ENCODE results near the gene NDUFA3. TPM values are rescaled to one million over a fixed set of nuclear protein-coding genes. Genes with fewer than 3 reads are reported as not detected.

Gene NDUFA3
- total RNA-seq, 1 experiment from 2014 or later = 144 TPM

DNA sequence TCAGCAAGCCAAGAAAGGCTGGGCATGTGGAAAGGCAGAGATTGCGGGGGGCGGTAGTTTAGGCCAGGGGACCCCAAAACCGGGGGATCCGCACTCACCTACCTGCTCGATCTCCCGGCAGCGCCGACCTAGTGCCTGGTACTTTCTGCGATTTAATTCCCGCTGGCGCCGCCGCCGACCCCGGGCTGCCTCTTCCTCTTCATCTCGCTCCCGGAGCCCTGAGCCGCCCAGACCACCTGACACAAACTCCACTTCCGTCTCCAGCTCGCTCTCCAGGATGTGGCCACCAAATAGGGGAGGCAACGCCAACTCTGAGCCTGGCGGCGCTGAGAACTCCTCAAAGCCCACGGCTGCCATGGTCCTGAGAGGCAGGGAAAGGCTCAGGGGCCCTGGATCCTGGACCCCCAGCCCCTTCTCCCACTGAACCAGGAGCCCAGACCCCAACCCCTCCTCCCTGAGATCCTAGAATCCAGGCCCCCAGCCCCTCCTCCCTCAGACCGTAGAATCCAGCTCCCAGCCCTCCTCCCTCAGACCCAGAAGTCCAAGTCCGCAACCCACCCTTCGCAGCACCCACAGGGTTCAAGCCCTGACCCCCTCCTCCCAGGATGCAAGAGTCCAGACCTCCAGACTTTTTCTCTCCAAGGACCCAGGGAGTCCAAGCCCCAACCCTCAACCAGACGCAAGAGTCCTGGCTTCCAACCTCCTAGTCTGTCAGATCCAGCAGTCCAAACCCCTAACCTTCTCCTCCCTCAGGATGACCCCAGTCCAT, 11.9 kb downstream of the NDUFA3 start:
- H3K36me3 ChIP-seq (ENCODE audit: insufficient read depth, low read length, poor library complexity, severe bottlenecking) = peaks cover 27% of the 10 kb centered on the region
- ChIA-PET POLR2A (ENCODE audit: low non-redundant PET) (no interaction called here), CTCF (interaction anchor here (0.5 to 1.4 kb wide), 2 partner anchors 84 to 316 kb away, joined by 3 to 8 read pairs; no protein-coding TSS in a partner anchor)
- intact Hi-C loops (cut with micrococcal nuclease; ENCODE audit: unreplicated experiment) = no loop called here
- no peaks in the 10 kb centered on the region for H3K27me3 ChIP-seq (replicated peaks; ENCODE audit: insufficient read depth, low read depth, low read length, poor library complexity)
- peak overlapping the region; percentile 93 for H3K27ac ChIP-seq (ENCODE audit: low read depth, low read length, poor library complexity, severe bottlenecking)
- DNase-seq (ENCODE audit: low spot score) = peak; percentile 61
- peaks cover 7% of the 10 kb centered on the region for H3K4me1 ChIP-seq (ENCODE audit: insufficient read depth, low read length, poor library complexity, severe bottlenecking)
- BruUV-seq (replicated peaks) = no TSS peak
- H3K9me3 ChIP-seq (ENCODE audit: low read depth, low read length, poor library complexity, severe bottlenecking) = no peaks in the 10 kb centered on the region
- H3K4me3 ChIP-seq (ENCODE audit: low read depth, low read length, poor library complexity, severe bottlenecking) = peak overlapping the region; percentile 70
- TF ChIP-seq EZH2 (IDR thresholded peaks at IDR 0.05; ENCODE audit: borderline replicate concordance, low read depth, low read length, poor library complexity, severe bottlenecking) = no peak

DNA sequence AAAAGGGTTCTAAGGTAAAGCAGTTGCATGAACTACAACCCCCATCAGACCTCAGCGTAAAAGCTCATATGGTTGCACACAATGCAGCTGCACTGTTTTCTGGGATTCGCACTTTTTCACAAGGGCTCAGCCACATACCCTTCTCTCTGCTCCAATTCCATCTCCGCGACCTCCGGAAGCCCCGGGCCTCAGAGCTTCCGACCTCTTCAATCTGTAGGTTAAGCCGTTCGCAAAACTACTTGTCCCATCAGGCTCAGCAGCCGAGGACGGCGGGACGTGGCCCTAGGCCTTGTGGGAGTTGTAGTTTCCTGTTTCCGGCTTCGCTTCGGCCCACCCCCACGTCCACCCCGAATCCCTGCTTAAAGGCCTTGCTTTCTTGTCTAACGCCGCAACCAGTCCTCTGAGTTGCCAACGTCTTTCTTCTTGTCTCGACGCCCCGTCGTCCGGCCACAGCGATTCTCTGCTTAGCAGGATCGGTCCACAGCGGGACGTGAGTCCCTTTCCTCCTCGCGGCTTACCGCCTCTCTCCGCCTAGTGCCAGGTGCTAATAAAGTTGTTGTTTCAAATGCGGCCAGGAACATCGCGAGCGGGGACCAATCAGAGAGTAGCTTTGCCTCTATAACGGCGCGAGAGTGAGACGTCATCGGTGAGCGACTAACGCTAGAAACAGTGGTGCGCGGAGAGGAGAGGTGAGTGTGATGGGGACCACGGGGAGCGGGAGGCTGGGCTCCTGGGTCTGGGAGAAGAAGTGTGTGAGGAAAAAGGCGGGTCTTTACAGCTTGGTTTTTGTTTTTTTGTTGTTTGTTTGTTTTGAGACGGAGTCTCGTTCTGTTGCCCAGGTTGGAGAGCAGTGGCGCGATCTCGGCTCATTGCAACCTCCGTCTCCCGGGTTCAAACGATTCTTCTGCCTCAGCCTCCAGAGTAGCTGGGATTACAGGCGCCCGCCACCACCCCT, 12.7 kb downstream of the NDUFA3 start, which contains the start of the genes PRPF31 and TFPT:
Gene PRPF31 (plus strand): TSS at position 646 of the 955 bp plus-strand sequence. CDS start 2,525 bp downstream, outside the sequence.
Gene TFPT (minus strand): TSS at position 549 of the 955 bp plus-strand sequence. CDS start 388 bp downstream, at position 161.
- CTCF ChIA-PET = interaction anchor here (0.5 to 1.4 kb wide), 2 partner anchors 85 to 315 kb away, joined by 3 to 8 read pairs; no protein-coding TSS in a partner anchor
- Histone ChIP-seq H3K36me3 (ENCODE audit: insufficient read depth, low read length, poor library complexity, severe bottlenecking) (peaks cover 25% of the 10 kb centered on the region), H3K9me3 (ENCODE audit: low read depth, low read length, poor library complexity, severe bottlenecking) (no peaks in the 10 kb centered on the region), H3K27ac (ENCODE audit: low read depth, low read length, poor library complexity, severe bottlenecking) (peak within 1 kb of the TSS; percentile 93), H3K27me3 (replicated peaks; ENCODE audit: insufficient read depth, low read depth, low read length, poor library complexity) (no peaks in the 10 kb centered on the region), H3K4me1 (ENCODE audit: insufficient read depth, low read length, poor library complexity, severe bottlenecking) (peaks cover 7% of the 10 kb centered on the region), H3K4me3 (ENCODE audit: low read depth, low read length, poor library complexity, severe bottlenecking) (peak within 1 kb of the TSS; percentile 70)
- intact Hi-C loops (cut with micrococcal nuclease; ENCODE audit: unreplicated experiment) = no loop called here
- peak; percentile 99 for DNase-seq (ENCODE audit: low spot score)
- no peak for TF ChIP-seq EZH2 (IDR thresholded peaks at IDR 0.05; ENCODE audit: borderline replicate concordance, low read depth, low read length, poor library complexity, severe bottlenecking)
- TF ChIP-seq, protein P1, sequence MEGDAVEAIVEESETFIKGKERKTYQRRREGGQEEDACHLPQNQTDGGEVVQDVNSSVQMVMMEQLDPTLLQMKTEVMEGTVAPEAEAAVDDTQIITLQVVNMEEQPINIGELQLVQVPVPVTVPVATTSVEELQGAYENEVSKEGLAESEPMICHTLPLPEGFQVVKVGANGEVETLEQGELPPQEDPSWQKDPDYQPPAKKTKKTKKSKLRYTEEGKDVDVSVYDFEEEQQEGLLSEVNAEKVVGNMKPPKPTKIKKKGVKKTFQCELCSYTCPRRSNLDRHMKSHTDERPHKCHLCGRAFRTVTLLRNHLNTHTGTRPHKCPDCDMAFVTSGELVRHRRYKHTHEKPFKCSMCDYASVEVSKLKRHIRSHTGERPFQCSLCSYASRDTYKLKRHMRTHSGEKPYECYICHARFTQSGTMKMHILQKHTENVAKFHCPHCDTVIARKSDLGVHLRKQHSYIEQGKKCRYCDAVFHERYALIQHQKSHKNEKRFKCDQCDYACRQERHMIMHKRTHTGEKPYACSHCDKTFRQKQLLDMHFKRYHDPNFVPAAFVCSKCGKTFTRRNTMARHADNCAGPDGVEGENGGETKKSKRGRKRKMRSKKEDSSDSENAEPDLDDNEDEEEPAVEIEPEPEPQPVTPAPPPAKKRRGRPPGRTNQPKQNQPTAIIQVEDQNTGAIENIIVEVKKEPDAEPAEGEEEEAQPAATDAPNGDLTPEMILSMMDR (conservative IDR thresholded peaks at IDR 0.05; ENCODE audit: low read depth, low read length) = no peak
- POLR2A ChIA-PET (ENCODE audit: low non-redundant PET) = interaction anchor here (0.5 to 0.7 kb wide), 3 partner anchors 8 to 44 kb away, joined by 3 to 14 read pairs (median 3); partner anchors contain the start of gene LENG1
- BruUV-seq (replicated peaks) = TSS peak; percentile 86

DNA sequence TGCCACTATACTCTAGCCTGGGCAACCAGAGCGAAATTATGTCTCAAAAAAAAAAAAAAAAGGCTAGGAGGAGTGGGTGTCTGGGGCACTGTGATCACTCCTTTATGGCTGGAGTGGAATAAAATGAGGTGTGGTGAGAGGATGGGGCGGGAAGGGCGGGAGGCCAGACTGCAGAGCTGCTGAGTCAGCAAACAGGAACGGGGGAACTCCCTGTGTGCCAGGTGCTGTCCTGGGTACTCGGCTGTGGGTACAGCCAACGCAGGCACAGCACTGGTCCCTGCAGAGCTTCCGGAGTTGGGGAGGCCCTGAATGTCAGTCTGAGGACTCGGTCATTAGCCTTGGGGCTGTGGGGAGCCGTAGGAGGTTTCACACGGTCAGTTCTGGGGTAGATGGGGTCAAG, 18.6 kb downstream of the NDUFA3 start:
- intact Hi-C loops (cut with micrococcal nuclease; ENCODE audit: unreplicated experiment) = no loop called here
- H3K36me3 ChIP-seq (ENCODE audit: insufficient read depth, low read length, poor library complexity, severe bottlenecking) = peaks cover 55% of the 10 kb centered on the region

More for the DNA sequence above, 18.6 kb downstream of the NDUFA3 start:
- H3K9me3 ChIP-seq (ENCODE audit: low read depth, low read length, poor library complexity, severe bottlenecking) = no peaks in the 10 kb centered on the region
- no peaks in the 10 kb centered on the region for H3K27me3 ChIP-seq (replicated peaks; ENCODE audit: insufficient read depth, low read depth, low read length, poor library complexity)
- BruUV-seq (replicated peaks) = no TSS peak
- CTCF ChIA-PET = no interaction called here
- TF ChIP-seq EZH2 (IDR thresholded peaks at IDR 0.05; ENCODE audit: borderline replicate concordance, low read depth, low read length, poor library complexity, severe bottlenecking) = no peak
- TF ChIP-seq, protein P1 (conservative IDR thresholded peaks at IDR 0.05; ENCODE audit: low read depth, low read length) = no peak
- no peak overlapping the region for H3K4me3 ChIP-seq (ENCODE audit: low read depth, low read length, poor library complexity, severe bottlenecking)
- no peak overlapping the region for H3K27ac ChIP-seq (ENCODE audit: low read depth, low read length, poor library complexity, severe bottlenecking)
- peaks cover 6% of the 10 kb centered on the region for H3K4me1 ChIP-seq (ENCODE audit: insufficient read depth, low read length, poor library complexity, severe bottlenecking)
- POLR2A ChIA-PET (ENCODE audit: low non-redundant PET) = no interaction called here
- DNase-seq (ENCODE audit: low spot score) = no peak
